K562 (cell line): ENCODE data around the gene MORF4L1.

Source experiments
- DPF2 ChIP-seq: fragments of 450-650 bp; IDR thresholded peaks from 2 replicates; pipeline ENCODE4 v1.6.1; 2016
- FOXA1 ChIP-seq: fragments of 450-650 bp; IDR thresholded peaks from 2 replicates; pipeline ENCODE4 v1.6.1; 2016; ENCODE audit warnings: mild to moderate bottlenecking, borderline replicate concordance
- HCFC1 ChIP-seq: IDR thresholded peaks from 2 replicates; pipeline ENCODE4 v1.6.1; 2012; ENCODE audit warnings: low read depth, low read length, improper control_type of control experiment
- HNRNPH1 ChIP-seq: fragments of 200-400 bp; formaldehyde crosslinking; optimal IDR thresholded peaks from 2 replicates; pipeline ENCODE3; 2017; ENCODE audit warnings: low read depth, mild to moderate bottlenecking, low read length, moderate library complexity
- MXI1 ChIP-seq: IDR thresholded peaks from 2 replicates; pipeline ENCODE4 v1.6.1; 2011; ENCODE audit warnings: low read depth, mild to moderate bottlenecking, improper control_type of control experiment, low read length
- POLR2A ChIP-seq: fragments of 450-650 bp; conservative IDR thresholded peaks from 2 replicates; pipeline ENCODE4 v1.6.1; 2016
- SMARCC2 ChIP-seq: fragments of 450-650 bp; IDR thresholded peaks from 2 replicates; pipeline ENCODE4 v1.6.1; 2017; ENCODE audit warnings: antibody characterized with exemption, moderate library complexity, mild to moderate bottlenecking, low read depth
- ZNF121 ChIP-seq: sonication (generic); formaldehyde crosslinking; conservative IDR thresholded peaks from 2 replicates; pipeline ENCODE4 v1.8.0; 2022; ENCODE audit warnings: missing genetic modification reagents
- ZNF143 ChIP-seq: sonication (generic); formaldehyde crosslinking; IDR thresholded peaks from 2 replicates; pipeline ENCODE4 v1.9.0; 2022; ENCODE audit warnings: mild to moderate bottlenecking, missing genetic modification reagents
- ZNF76 ChIP-seq: fragments of 250-450 bp; sonication (Bioruptor Pico); IDR thresholded peaks from 2 replicates; pipeline ENCODE4 v1.4.0; 2020; ENCODE audit warnings: mild to moderate bottlenecking, moderate library complexity, borderline replicate concordance
- TF ChIP-seq, protein P1 (sequence below), 2 experiments: IDR thresholded peaks; 2 replicates each; pipeline ENCODE4 v1.6.1; 2011; ENCODE audit warnings: borderline replicate concordance in 1 of 2, control low read depth in 1 of 2, low read depth in 1 of 2, low read length in 1 of 2, mild to moderate bottlenecking in 1 of 2, mixed read lengths in 1 of 2, moderate library complexity in 1 of 2; ENCODE audit not compliant: insufficient read depth in 1 of 2, insufficient read length in 1 of 2, poor library complexity in 1 of 2, severe bottlenecking in 1 of 2; ENCODE audit errors: extremely low read depth in 1 of 2

DNA sequence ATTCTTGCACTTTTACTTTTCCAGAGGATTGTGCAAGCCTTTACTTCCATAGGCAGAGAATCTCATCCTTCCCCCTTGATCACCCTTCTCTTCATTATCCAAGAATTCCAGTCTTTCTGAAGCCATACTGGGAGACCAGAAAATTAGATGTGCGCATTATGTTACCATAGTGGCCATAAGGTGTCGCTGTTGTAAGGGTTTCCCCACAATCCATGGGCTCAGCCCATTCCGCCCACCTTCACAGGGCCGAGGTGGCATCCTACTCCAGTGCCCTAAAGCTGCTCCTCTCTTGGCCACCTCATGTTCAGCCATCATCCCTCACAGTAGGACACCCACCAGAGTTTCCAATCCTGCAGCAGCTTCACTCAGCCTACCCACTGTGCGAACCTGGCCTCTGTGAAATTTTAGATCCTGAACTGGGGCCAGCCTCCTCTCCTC, 37.1 kb downstream of the MORF4L1 start:
- TF ChIP-seq POLR2A (no peak), SMARCC2 (no peak), HNRNPH1 (no peak), DPF2 (no peak), FOXA1 (no peak), MXI1 (no peak), HCFC1 (no peak), ZNF76 (CRISPR knock-in tag) (no peak), ZNF143 (CRISPR knock-in tag) (no peak), ZNF121 (CRISPR knock-in tag) (no peak)
- TF ChIP-seq, protein P1, sequence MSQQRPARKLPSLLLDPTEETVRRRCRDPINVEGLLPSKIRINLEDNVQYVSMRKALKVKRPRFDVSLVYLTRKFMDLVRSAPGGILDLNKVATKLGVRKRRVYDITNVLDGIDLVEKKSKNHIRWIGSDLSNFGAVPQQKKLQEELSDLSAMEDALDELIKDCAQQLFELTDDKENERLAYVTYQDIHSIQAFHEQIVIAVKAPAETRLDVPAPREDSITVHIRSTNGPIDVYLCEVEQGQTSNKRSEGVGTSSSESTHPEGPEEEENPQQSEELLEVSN (IDR thresholded peaks at IDR 0.05; ENCODE audit: borderline replicate concordance in 1 of 2, extremely low read depth in 1 of 2, insufficient read depth in 1 of 2, insufficient read length in 1 of 2, low read depth in 1 of 2, low read length in 1 of 2, poor library complexity in 1 of 2, severe bottlenecking in 1 of 2): no peak
